K562 (cell line): ENCODE results near the gene COG3. TPM values are rescaled to one million over a fixed set of nuclear protein-coding genes. Genes with fewer than 3 reads are reported as not detected.

ENCODE experiments used
- ATAC-seq: fragments of 200-7000 bp; cut with Tn5 transposase; 3 replicates; pipeline ENCODE4 v1.9.1; 2020; ENCODE audit warnings: moderate library complexity
- BruUV-seq: library from RNA; stranded (reverse); fragments of 400-500 nt; replicated peaks from 2 replicates; lab custom pipeline; 2021; lab: Mats Ljungman, UMichigan
- CTCF ChIA-PET: fragments of 300-600 bp; formaldehyde crosslinking; extraction: SDS; loops from one replicate; lab custom pipeline; 2021; ENCODE audit warnings: low intra/inter-chr PET ratio; lab: Yijun Ruan, JAX
- POLR2A ChIA-PET: fragments of 300-600, 350-650 bp; sonication (Branson Sonifier 250); formaldehyde crosslinking; extraction: SDS; loops from one replicate; lab custom pipeline; 2021; ENCODE audit warnings: antibody characterized with exemption, inconsistent platforms; lab: Yijun Ruan, JAX
- DNase-seq, 4 experiments: peaks; one replicate each; pipeline versions ENCODE4 v3.0.0 to v3.0.0-alpha.2; 2011 to 2018; ENCODE audit warnings: low spot score in 3 of 4, mixed read lengths in 3 of 4; ENCODE audit errors: extremely low read depth in 1 of 4
- FAIRE-seq: peaks from 2 replicates; lab custom pipeline; 2011; peaks lifted over from hg19 to GRCh38; lab: Jason Lieb, UNC
- H2AFZ ChIP-seq: 2 replicates; pipeline ENCODE4 v1.6.0; 2011; ENCODE audit warnings: low read depth, low read length, control low read depth, inconsistent platforms
- H3K27ac ChIP-seq: fragments of 200-600 bp; 3 replicates; pipeline ENCODE4 v1.8.0; 2011; ENCODE audit warnings: low read depth, mild to moderate bottlenecking, control low read depth, inconsistent platforms, low read length, moderate library complexity, mixed read lengths; ENCODE audit errors: extremely low read depth
- H3K27me3 ChIP-seq, 2 experiments: fragments of 300-600 bp in 1 of 2; 2 replicates in 1 of 2; 3 replicates in 1 of 2; pipeline versions ENCODE4 v1.6.0 to v1.8.0; 2011; ENCODE audit warnings: inconsistent platforms in 2 of 2, low read length in 2 of 2, mild to moderate bottlenecking in 1 of 2, mixed read lengths in 1 of 2, moderate library complexity in 1 of 2; ENCODE audit not compliant: control insufficient read depth in 2 of 2, insufficient read depth in 2 of 2
- H3K36me3 ChIP-seq: fragments of 300-600 bp; 3 replicates; pipeline ENCODE4 v1.8.0; 2011; ENCODE audit warnings: mild to moderate bottlenecking, low read length, inconsistent platforms; ENCODE audit not compliant: control insufficient read depth, insufficient read depth
- H3K4me1 ChIP-seq, 2 experiments: fragments of 200-600 bp in 1 of 2; replicated peaks in 1 of 2; 2 replicates in 1 of 2; 3 replicates in 1 of 2; pipeline versions ENCODE4 v1.5.1 to v1.8.0; 2011; ENCODE audit warnings: inconsistent platforms in 2 of 2, low read length in 2 of 2, mild to moderate bottlenecking in 1 of 2, mixed read lengths in 1 of 2, moderate library complexity in 1 of 2; ENCODE audit not compliant: control insufficient read depth in 2 of 2, insufficient read depth in 2 of 2
- H3K4me2 ChIP-seq: 2 replicates; pipeline ENCODE4 v1.6.1; 2011; ENCODE audit warnings: low read length, control low read depth, inconsistent platforms, mixed read lengths; ENCODE audit not compliant: insufficient read depth
- H3K4me3 ChIP-seq: fragments of 200-600 bp; sonication (generic), shearing (Covaris generic); 2 replicates; pipeline ENCODE4 v1.5.1; 2016; ENCODE audit warnings: control low read depth, inconsistent platforms
- H3K79me2 ChIP-seq: fragments of 200-600 bp; 3 replicates; pipeline ENCODE4 v1.8.0; 2011; ENCODE audit warnings: low read length, inconsistent platforms; ENCODE audit not compliant: control insufficient read depth, insufficient read depth
- H3K9ac ChIP-seq, 2 experiments: 2 replicates each; pipeline versions ENCODE4 v1.6.0 to v1.6.1; 2011; ENCODE audit warnings: low read depth in 2 of 2, low read length in 2 of 2, control low read depth in 1 of 2, inconsistent platforms in 1 of 2, mild to moderate bottlenecking in 1 of 2, mixed read lengths in 1 of 2; ENCODE audit not compliant: insufficient read depth in 1 of 2
- H3K9me1 ChIP-seq: one replicate; pipeline ENCODE4 v1.6.0; 2011; ENCODE audit warnings: inconsistent platforms, mild to moderate bottlenecking, low read length, moderate library complexity; ENCODE audit not compliant: control insufficient read depth, insufficient read depth
- H3K9me3 ChIP-seq: replicated peaks from 2 replicates; pipeline ENCODE4 v1.5.1; 2011; ENCODE audit warnings: low read depth, low read length, inconsistent platforms; ENCODE audit not compliant: control insufficient read depth, insufficient read depth
- H4K20me1 ChIP-seq: replicated peaks from 2 replicates; pipeline ENCODE4 v1.6.1; 2011; ENCODE audit warnings: low read length, inconsistent platforms, mixed read lengths; ENCODE audit not compliant: control insufficient read depth, insufficient read depth
- ARHGAP35 ChIP-seq: fragments of 450-650 bp; IDR thresholded peaks from 2 replicates; pipeline ENCODE4 v1.6.1; 2018; ENCODE audit not compliant: partially characterized antibody
- CCNT2 ChIP-seq: IDR thresholded peaks from 2 replicates; pipeline ENCODE4 v1.6.1; 2011; ENCODE audit warnings: borderline replicate concordance, low read depth, mild to moderate bottlenecking, moderate library complexity, mixed read lengths, low read length; ENCODE audit not compliant: insufficient read length; ENCODE audit errors: extremely low read depth
- DPF2 ChIP-seq: fragments of 450-650 bp; IDR thresholded peaks from 2 replicates; pipeline ENCODE4 v1.6.1; 2016
- E2F3 ChIP-seq: fragments of 250-450 bp; sonication (Bioruptor Pico); IDR thresholded peaks from 2 replicates; pipeline ENCODE4 v1.4.0; 2020; ENCODE audit warnings: mild to moderate bottlenecking
- ERF ChIP-seq: fragments of 450-650 bp; formaldehyde crosslinking; IDR thresholded peaks from 2 replicates; pipeline ENCODE4 v1.4.0; 2020; ENCODE audit warnings: mild to moderate bottlenecking, mixed read lengths
- HMG20A ChIP-seq: fragments of 450-650 bp; formaldehyde crosslinking; conservative IDR thresholded peaks from 2 replicates; pipeline ENCODE4 v1.4.0; 2020; ENCODE audit warnings: mild to moderate bottlenecking, mixed read lengths
- MAFK ChIP-seq: IDR thresholded peaks from 2 replicates; pipeline ENCODE4 v1.6.1; 2011; ENCODE audit warnings: low read length, improper control_type of control experiment
- MEIS2 ChIP-seq: fragments of 450-650 bp; IDR thresholded peaks from 2 replicates; pipeline ENCODE4 v1.6.1; 2014; ENCODE audit warnings: mild to moderate bottlenecking; ENCODE audit not compliant: partially characterized antibody
- NCOA6 ChIP-seq: fragments of 450-650 bp; IDR thresholded peaks from 2 replicates; pipeline ENCODE4 v1.6.1; 2017; ENCODE audit warnings: mild to moderate bottlenecking
- NFIX ChIP-seq: fragments of 250-450 bp; sonication (Bioruptor Pico); IDR thresholded peaks from 2 replicates; pipeline ENCODE4 v1.4.0; 2020; ENCODE audit warnings: low read depth, mild to moderate bottlenecking, moderate library complexity
- RB1 ChIP-seq: fragments of 450-650 bp; IDR thresholded peaks from 2 replicates; pipeline ENCODE4 v1.6.1; 2017; ENCODE audit warnings: low read depth, mild to moderate bottlenecking
- RBBP5 ChIP-seq: fragments of 200-600 bp; sonication (generic); IDR thresholded peaks from 2 replicates; pipeline ENCODE4 v1.6.1; 2012; ENCODE audit warnings: borderline replicate concordance, mild to moderate bottlenecking, low read length, control low read depth, inconsistent platforms; ENCODE audit not compliant: insufficient read depth, poor library complexity, severe bottlenecking
- RBM22 ChIP-seq: fragments of 200-400 bp; formaldehyde crosslinking; IDR thresholded peaks from 2 replicates; pipeline ENCODE4 v1.6.1; 2018; ENCODE audit warnings: low read length, low read depth; ENCODE audit not compliant: poor library complexity, severe bottlenecking
- RHOXF2B ChIP-seq: fragments of 250-450 bp; sonication (Bioruptor Pico); conservative IDR thresholded peaks from 2 replicates; pipeline ENCODE4 v1.5.1; 2021
- ZBTB17 ChIP-seq: fragments of 450-650 bp; formaldehyde crosslinking; IDR thresholded peaks from 2 replicates; pipeline ENCODE4 v1.4.0; 2020; ENCODE audit warnings: mild to moderate bottlenecking
- ZNF174 ChIP-seq: fragments of 250-450 bp; sonication (Bioruptor Pico); IDR thresholded peaks from 2 replicates; pipeline ENCODE4 v1.4.0; 2020; ENCODE audit warnings: mild to moderate bottlenecking
- ZNF431 ChIP-seq: sonication (generic); formaldehyde crosslinking; IDR thresholded peaks from 2 replicates; pipeline ENCODE4 v1.8.0; 2022; ENCODE audit warnings: mild to moderate bottlenecking, missing genetic modification reagents
- WGBS: fragments of 100-300 bp; shearing (Covaris generic); methylation state at CpG from one replicate; pipeline ENCODE4 v1.1.6; 2016; ENCODE audit warnings: low coverage, mixed read lengths; ENCODE audit not compliant: insufficient coverage; ENCODE audit errors: missing lambda C conversion rate; 5-methylcytosine and 5-hydroxymethylcytosine counted together
- in situ Hi-C: fragments of 300-500 bp; cut with MboI; formaldehyde crosslinking; loops from 4 replicates; pipeline ENCODE4 v1.15.0; 2018; ENCODE audit warnings: inconsistent platforms, mixed read lengths
- intact Hi-C: fragments of 100-400 bp; cut with micrococcal nuclease; formaldehyde crosslinking; loops from 2 replicates; pipeline ENCODE4 v1.14.2; 2022
- polyA plus RNA-seq, 8 experiments: library from polyadenylated mRNA; depleted of rRNA in 4 of 8; stranded (reverse) in 5 of 8; unstranded in 3 of 8; fragments of >200 nt; fragmentation: Nextera tagmentation in 2 of 8; fragmentation: Illumina TruSeq in 1 of 8; extraction: Ambion mirVana in 2 of 8; extraction: Trizol in 1 of 8; gene quantifications; 2 replicates each; pipeline versions ENCODE4 v1.2.1 to v1.2.3, GENCODE V29; 2011 to 2014; ENCODE audit warnings: inconsistent platforms in 1 of 8, missing spikeins in 1 of 8
- total RNA-seq, 7 experiments: library from RNA; depleted of rRNA in 6 of 7; stranded (reverse); fragments of >200 nt in 6 of 7; fragmentation: Illumina TruSeq in 2 of 7; extraction: Trizol in 2 of 7; gene quantifications; 2 replicates each; pipeline versions ENCODE4 v1.2.1 to v1.2.3, GENCODE V29; 2011 to 2021; ENCODE audit warnings: low replicate concordance in 1 of 7
- TF ChIP-seq, protein P1 (sequence below): fragments of 450-650 bp; IDR thresholded peaks from 2 replicates; pipeline ENCODE4 v1.6.1; 2018; ENCODE audit not compliant: partially characterized antibody
- TF ChIP-seq, protein P2 (sequence below): fragments of 450-650 bp; formaldehyde crosslinking; IDR thresholded peaks from 2 replicates; pipeline ENCODE4 v1.4.0; 2022; ENCODE audit warnings: missing genetic modification characterization

Gene COG3
- total and polyA plus RNA-seq, 9 of the 15 experiments (the other 6 are each of a cell fraction or from before 2014, with no cell fraction given): 3.9 to 22.9 (median 14.5) TPM

DNA sequence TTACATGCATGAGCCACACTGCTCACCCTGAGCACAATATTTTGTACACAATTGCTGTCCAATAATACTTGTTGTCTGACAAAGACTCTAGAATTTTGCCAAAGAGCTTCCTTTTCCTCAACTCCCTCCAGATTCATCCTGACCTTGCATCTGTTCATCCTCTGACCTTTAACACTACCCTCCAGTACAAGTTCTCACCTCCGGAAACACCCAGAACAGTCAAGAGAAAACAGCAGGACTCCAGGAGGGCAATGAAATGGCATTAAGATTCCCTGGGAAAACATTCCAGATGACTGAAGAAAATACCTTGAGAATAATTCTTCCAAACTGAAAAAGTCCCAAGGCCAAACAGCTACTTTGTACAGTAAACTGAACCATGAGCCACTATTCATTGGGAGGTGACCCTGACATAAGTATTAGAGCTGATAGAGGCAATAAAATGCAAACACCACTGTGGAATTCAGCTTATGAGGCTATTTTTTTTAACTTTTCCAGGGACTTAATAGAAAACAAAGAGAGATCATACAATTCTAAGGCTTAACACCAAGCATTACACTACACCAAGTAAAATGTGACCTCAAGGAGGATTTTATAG lies 15.7 kb upstream of the COG3 start (continued):
- TF ChIP-seq CCNT2: no peak
- TF ChIP-seq RHOXF2B (CRISPR knock-in tag): no peak
- no peak for TF ChIP-seq ERF
- no peak for TF ChIP-seq MEIS2
- no peak for TF ChIP-seq ARHGAP35
- TF ChIP-seq MAFK: no peak

DNA sequence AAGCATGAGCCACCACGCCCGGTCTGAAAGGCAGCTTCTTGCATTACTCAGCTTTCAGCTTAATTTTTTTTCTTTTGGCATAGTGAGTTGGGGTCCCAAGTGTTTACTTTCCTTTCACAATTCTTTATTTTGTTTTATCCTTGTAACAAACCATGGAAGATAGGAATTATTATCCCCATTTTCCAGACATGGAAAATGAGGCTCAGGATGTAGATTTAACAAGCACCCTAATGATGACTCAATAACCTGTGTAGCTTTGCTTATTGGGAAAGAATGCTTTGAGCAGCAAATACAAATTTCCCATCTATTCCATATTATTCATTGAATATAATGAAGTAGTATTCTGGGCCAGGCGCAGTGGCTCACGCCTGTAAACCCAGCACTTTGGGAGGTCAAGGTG lies 13.5 kb upstream of the COG3 start:
- no TSS peak for BruUV-seq
- Histone ChIP-seq H4K20me1 (no peaks in the 10 kb centered on the region), H3K36me3 (no peaks in the 10 kb centered on the region), H3K79me2 (no peaks in the 10 kb centered on the region), H3K4me2 (no peak overlapping the region), H3K4me1 (no peaks in the 10 kb centered on the region), H2AFZ (no peak overlapping the region), H3K9ac (no peak overlapping the region), H3K9me3 (no peaks in the 10 kb centered on the region), H3K27ac (no peak overlapping the region), H3K27me3 (peaks cover 2 to 9% of the 10 kb centered on the region in 2 experiments; a peak in 4 of 5 replicates), H3K4me3 (no peak overlapping the region), H3K9me1 (no peaks in the 10 kb centered on the region)
- CTCF ChIA-PET: no interaction called here
- POLR2A ChIA-PET: interaction anchor here (0.7 kb wide), 1 partner anchor 10 kb away, joined by 3 read pairs; no protein-coding TSS in a partner anchor
- no peak for FAIRE-seq
- no peak for ATAC-seq
- intact Hi-C loops (no loop called here), in situ Hi-C loops (no loop called here)
- 17% methylated on average over 4 of the region's 4 CpGs for whole genome bisulfite sequencing
- no peak for DNase-seq
- TF ChIP-seq NCOA6 (no peak), DPF2 (no peak), NFIX (CRISPR knock-in tag) (no peak), RBBP5 (no peak), RBM22 (no peak), ZNF174 (CRISPR knock-in tag) (no peak), ZBTB17 (CRISPR knock-in tag) (no peak), HMG20A (CRISPR knock-in tag) (no peak), ZNF431 (no peak), RB1 (no peak), E2F3 (no peak)
- TF ChIP-seq, protein P1, sequence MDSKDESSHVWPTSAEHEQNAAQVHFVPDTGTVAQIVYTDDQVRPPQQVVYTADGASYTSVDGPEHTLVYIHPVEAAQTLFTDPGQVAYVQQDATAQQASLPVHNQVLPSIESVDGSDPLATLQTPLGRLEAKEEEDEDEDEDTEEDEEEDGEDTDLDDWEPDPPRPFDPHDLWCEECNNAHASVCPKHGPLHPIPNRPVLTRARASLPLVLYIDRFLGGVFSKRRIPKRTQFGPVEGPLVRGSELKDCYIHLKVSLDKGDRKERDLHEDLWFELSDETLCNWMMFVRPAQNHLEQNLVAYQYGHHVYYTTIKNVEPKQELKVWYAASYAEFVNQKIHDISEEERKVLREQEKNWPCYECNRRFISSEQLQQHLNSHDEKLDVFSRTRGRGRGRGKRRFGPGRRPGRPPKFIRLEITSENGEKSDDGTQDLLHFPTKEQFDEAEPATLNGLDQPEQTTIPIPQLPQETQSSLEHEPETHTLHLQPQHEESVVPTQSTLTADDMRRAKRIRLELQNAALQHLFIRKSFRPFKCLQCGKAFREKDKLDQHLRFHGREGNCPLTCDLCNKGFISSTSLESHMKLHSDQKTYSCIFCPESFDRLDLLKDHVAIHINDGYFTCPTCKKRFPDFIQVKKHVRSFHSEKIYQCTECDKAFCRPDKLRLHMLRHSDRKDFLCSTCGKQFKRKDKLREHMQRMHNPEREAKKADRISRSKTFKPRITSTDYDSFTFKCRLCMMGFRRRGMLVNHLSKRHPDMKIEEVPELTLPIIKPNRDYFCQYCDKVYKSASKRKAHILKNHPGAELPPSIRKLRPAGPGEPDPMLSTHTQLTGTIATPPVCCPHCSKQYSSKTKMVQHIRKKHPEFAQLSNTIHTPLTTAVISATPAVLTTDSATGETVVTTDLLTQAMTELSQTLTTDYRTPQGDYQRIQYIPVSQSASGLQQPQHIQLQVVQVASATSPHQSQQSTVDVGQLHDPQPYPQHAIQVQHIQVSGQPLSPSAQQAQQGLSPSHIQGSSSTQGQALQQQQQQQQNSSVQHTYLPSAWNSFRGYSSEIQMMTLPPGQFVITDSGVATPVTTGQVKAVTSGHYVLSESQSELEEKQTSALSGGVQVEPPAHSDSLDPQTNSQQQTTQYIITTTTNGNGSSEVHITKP: no peak
- TF ChIP-seq, protein P2, sequence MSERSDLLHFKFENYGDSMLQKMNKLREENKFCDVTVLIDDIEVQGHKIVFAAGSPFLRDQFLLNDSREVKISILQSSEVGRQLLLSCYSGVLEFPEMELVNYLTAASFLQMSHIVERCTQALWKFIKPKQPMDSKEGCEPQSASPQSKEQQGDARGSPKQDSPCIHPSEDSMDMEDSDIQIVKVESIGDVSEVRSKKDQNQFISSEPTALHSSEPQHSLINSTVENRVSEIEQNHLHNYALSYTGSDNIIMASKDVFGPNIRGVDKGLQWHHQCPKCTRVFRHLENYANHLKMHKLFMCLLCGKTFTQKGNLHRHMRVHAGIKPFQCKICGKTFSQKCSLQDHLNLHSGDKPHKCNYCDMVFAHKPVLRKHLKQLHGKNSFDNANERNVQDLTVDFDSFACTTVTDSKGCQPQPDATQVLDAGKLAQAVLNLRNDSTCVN: no peak
